Measurements from ENCODE around the gene ARL13B.
"Not testable (repeated sequence)": the region's sequence is repeated elsewhere in the genome, so short reads cannot be mapped to it uniquely, and the experiment has no call there.

ARL13B gene

DNA sequence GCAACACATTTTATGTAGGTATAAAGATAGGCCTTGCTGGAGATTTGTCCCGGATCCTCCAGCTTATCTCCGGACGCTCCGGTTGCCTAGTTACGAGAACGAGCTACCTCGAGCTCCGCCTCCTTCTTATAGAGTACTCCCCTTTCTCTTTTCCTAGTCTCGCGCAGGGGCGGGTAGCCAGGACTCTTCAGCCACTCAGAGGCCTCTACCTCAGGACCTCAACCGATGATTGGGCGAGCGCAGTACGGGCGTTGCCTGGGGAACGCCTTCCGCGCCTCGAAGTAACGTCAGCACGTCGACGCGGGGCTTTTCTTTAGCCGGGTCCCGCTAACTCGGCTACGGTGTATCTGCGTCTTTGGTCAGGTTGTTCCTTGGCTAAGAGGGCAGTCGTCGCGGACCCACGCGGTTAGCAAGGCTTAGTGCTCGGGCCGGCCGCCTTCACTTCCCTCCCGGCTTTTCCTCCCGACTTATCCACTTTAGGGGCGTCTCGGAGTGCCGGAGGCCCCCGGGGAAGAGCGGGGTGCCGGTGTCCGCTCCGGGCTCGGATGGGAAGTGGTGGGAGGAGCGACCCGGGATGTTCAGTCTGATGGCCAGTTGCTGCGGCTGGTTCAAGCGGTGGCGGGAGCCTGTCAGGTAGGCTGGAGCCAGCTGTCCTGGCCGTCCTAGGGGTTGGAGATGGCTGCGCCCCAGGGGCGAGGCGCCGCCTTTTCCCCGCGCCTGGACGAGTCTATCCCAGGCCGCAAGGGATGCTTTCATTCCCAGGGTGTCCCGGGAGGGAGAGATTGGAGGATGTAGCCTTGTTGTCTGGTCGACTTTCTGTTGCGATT lies at the start of gene ARL13B:
Gene ARL13B, plus strand, starts transcription at position 306 of the 827 bp plus-strand sequence. Its CDS starts 269 bp downstream, at position 575.
- peak; percentile 69 to 99 (median 95) for DNase-seq

DNA sequence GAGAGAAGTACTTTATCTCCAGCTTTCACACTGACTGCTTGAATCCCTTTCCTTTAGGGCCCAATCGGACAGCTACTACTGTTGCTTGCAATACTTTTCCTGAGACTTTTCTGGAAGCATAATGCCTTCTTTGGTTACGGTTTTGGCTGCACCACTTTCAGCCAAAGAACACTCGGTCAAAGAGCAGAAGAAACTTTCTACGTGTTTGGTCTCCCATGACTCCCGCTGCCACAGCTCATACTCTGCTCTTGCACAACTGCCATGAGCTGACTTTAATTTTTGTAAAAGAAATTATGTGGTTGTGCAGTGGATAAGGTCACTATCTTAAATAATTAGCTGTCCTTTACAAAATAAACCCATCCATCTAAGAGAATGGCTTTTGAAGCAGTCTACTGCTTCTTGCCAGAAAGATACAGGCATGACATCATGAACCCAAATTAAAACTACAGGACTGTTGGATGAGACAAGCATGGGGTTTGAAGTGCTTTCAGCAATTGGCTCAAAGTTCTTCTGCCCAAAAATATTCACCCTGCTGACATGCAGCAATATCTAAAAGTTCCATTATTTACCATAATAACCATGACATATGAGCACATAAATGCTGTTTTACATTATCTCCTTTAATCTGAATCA lies 48.2 kb upstream of the ARL13B start:
- DNase-seq, result no peak

DNA sequence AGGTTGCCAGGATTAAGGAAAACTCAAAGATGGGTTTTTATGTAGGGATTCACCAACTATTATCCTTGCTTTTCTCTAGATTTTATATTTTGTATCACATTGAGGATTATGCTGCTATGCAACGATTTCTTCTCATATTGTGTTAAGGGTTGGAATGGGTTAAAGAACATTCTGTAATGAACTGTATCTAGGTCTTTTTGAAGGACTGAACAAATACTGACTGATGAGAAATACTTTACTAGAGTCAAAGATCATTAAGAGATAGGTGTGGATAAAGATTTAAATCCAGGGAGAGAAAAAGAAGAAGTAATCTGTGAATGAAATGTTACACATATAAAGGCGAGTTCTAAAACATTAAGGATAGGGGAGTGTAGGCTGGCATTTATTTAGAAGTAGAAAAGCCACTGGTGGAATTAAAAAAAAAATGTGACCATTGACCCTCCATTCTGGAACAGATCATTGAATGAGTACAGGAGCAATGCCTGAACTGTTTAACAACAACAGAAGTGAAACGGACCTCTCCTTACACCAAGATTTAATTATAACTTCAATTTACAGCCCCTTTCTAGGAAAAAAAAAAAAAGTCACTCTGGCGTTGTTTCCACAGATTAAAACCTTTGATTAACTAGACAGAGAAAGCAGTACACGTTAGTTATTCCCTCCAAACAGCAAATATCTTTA lies 45.4 kb upstream of the ARL13B start:
- DNase-seq, result no peak

DNA sequence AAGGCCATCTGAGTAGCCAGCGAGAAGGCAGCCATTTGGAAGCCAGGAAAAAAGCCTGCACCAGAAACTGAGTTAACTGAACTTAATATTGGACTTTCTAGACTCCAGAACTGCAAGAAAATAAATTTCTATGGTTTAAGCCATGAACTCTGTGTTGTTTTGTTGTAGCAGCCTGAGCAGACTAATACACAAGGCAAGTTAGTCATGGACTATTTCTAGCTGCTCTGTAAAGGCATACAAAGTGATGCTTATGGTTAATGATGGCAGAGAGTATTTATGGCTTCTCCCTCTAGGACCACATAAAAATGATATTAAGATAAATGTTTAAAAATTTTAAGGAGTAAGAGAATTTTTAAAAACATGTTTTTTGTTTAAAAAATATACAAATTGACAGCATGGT lies 43.4 kb upstream of the ARL13B start:
- no peak for DNase-seq

DNA sequence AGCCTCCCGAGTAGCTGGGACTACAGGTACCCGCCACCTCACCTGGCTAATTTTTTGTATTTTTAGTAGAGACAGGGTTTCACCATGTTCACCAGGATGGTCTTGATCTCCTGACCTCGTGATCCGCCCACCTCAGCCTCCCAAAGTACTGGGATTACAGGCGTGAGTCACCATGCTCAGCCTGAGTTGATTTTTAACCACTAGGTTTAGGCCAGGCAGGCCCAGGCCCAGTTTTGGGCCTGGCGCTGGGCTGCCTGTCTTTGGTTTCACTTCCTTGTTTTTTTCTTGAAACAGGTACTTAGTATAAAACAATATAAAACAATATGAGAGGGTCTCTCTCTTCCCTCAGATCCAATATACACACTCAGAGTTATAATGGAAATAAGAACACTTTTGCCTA lies 42.5 kb upstream of the ARL13B start:
- not testable (repeated sequence) for DNase-seq

DNA sequence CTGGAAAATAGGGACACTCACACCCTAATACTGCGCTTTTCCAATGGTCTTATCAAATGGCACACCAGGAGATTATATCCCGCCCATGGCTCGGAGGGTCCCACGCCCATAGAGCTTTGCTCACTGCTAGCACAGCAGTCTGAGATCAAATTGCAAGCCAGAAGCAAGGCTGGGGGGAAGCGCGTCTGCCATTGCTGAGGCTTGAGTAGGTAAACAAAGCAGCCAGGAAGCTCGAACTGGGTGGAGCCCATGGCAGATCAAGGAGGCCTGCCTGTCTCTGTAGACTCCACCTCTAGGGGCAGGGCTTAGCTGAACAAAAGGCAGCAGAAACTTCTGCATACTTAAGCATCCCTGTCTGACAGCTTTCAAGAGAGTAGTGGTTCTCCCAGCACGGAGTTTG lies 30.0 kb upstream of the ARL13B start:
- not testable (repeated sequence) for DNase-seq

DNA sequence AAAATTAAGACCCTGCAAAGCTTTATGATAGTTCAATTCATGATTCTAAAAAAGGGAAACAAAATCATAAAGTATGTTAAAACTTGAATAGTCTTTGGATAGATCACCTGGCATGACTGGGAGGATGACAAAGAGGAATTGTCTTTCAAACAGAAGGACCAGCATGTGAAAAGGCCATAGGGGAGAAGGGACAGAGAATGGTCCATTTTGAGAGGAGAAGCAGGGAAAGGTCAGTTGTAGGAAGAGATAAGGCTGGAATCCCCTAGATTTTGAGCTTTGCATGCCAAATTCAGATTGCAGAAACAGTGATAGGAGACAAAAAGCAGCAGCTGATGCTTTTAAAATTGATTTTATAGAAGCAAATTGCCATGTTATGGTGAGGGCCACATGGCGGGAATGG lies 18.9 kb upstream of the ARL13B start:
- DNase-seq, result no peak

DNA sequence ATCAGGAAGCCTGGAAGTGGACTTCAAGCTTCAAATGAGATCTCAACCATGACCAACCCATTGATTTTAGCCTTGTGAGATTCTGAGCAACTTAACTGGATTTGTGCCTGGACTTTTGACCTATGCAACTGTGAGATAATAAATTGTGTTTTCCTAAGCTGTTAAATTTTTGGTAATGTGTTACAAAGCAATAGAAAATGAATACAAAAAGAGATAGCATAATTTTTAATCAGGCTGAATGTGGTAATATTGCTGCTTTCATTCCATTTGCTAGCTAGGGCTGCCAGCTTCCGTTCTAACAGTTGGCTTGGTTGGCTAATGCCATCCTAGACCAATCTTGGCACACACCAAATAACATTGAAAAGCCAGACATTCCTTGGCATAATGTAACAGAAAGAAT lies 18.5 kb upstream of the ARL13B start:
- no peak for DNase-seq

DNA sequence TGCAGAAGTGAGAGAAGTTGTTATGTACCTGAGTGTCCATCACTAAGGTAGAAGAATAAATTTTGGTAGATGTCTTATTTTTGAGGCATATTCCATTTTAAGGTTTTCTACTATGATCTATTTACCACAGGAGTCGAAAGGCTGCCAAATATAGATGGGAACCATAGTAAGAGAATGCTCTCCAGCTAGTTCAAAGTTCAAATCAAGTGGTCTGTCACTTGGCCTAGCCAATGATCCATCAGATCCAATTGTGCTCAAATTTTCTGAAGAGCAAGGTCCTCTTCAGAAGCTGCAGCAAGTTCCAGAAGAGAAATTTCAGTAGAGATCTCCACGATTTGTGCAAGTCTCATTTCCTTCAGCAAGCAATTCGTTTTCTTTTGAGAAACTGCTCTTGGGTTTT lies 17.2 kb upstream of the ARL13B start:
- DNase-seq, result no peak

DNA sequence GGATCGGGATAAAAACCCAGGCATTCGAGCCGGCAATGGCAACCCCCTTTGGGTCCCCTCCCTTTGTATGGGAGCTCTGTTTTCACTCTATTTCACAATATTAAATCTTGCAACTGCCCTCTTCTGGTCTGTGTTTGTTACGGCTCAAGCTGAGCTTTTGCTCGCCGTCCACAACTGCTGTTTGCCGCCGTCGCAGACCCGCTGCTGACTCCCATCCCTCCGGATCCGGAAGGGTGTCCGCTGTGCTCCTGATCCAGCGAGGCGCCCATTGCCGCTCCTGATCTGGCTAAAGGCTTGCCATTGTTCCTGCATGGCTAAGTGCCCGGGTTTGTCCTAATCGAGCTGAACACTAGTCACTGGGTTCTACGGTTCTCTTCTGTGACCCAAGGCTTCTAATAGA lies 14.8 kb upstream of the ARL13B start:
- not testable (repeated sequence) for DNase-seq

DNA sequence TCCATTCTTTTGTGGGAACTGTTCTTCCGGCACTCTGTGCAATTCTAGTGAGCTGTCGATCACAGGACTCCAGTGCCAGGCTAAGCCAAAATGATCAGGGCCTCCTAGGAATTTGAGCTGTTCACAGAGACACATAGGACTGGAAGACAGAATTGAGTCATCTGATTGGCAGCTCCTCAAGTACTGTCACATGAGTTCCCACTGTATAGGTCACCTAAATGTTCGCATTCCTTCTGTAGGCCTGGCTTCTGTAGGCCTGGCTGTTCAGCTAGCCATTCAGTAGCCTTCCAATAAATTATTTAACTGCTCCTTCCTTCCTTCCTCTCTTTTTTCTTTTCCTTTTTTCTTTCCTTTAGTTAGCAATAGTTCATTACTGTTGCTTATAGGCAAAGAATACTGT lies 10.5 kb upstream of the ARL13B start:
- DNase-seq, result peak in 1 of 56 donors; percentile 1

DNA sequence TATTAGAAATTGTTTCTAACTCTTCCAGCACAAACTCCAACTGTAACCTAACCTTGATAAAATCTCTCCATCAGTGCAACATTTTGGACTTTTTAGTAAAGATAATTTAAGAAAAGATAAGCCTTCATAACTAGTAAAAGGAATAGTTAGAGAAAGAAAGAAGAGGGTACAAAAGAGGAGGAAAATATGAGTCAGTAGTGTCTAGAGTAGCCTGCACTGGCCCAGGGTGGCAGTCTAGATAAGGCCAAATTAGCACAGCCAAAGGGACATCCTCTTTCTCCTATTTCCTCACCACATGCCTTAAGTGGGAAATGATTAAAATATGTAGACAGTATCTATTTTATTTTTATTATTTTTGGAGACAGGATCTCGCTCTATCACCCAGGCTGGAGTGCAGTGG lies 10.0 kb upstream of the ARL13B start:
- DNase-seq, result no peak

DNA sequence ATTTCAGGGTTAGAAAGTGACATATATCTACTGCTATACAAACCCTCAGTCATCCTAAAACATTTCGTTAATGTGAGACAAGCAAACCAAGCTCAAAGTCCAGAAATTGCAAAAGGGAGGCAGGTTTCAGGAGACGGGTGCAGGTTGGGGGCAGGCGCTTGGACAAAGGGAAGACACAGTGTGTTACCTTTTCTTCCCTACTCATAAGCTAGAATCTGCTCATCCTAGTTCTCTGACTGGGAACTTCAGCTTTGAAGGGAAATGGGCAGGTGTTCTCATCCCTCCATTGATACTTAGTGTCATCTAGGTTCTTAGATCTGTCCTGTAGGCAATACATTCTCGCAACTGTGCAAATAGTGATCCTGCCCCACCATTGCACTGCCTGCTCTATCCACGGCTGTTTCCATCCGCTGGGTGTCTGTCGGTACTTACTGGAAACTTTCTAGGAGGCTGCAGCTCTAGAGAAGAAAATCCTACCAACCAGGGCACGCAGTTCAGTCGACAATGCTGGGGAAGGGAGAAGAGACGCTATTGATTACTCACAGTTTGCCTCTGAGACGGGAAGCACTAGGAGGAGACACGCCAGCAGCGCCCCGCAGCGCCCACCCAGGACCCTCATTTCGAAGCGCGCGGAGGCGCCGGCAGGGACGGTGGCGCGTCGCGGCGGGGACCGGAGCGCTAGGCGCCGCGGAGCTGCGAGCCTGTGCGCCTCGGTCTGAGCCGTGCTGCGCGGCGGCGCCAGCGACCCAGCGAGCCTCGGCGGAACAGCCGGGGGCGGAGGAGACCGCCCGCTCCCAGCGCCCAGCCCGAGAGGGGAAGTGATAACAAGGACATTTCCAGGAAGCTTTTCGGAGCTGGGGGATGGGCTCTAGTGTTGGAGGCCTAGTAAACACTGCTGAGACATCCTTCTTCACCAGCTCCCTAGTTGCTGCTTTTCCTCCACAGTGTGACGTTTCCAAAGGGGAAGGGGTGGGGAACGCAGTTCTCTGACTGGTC lies 6.5 kb upstream of the ARL13B start, which contains the start of gene PROS1:
Gene PROS1, minus strand, starts transcription at position 766 of the 996 bp plus-strand sequence. Its CDS starts 147 bp downstream, at position 619.
- peak in 55 of 56 donors; percentile 8 to 86 (median 55) for DNase-seq

DNA sequence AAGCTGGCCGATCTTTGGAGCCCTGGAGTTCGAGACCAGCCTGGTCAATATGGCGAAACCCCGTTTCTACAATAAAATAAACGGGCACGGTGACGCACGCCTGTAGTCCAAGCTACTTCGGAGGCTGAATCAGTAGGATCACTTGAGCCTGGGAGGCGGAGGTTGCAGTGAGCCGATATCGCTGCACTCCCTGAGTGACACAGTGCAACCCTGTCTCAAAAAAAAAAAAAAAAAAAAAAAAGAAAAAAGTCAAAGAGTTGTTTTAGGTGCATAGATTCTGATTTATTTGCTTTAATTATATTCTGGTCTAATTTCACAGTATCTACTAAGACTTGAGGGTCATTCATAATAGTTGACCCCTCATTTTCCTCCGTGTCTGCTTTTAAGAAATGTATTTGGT lies 1.7 kb downstream of the ARL13B start:
- no peak for DNase-seq

DNA sequence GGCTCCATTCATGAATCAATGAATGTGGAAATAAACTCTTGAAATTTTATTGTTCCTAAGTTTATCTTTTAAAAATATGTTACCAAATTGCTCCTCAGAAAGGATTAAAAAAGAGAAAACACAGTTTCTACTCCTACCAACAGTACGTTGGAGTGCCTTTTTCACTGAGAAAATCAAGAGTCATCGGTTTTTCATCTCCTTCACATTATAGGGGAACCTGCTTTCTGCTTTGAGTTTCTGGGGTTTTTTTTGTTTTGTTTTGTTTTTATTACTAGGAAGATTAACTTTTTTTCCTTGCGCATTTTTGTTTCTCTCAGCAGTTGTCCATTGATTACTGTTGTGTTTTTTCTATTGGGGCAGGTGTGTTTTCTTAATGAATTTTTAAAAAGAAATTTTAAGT lies 3.5 kb downstream of the ARL13B start:
- no peak for DNase-seq

DNA sequence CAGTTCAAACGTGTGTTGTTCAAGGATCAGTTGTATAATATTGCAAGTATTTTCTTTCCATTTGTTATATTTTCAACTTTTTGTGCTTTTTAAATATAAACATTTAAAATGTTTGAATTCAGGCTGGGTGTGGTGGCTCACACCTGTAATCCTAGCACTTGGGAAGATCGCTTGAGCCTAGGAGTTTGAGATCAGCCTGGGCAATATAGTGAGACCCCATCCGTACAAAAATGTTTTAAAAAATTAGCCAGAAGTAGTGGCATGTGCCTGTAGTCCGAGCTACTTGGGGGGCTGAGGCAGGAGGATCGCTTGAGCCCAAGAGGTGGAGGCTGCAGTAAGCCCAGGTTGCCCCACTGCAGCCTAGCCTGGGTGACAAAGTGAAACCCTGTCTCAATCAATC lies 4.7 kb downstream of the ARL13B start:
- DNase-seq, result no peak

DNA sequence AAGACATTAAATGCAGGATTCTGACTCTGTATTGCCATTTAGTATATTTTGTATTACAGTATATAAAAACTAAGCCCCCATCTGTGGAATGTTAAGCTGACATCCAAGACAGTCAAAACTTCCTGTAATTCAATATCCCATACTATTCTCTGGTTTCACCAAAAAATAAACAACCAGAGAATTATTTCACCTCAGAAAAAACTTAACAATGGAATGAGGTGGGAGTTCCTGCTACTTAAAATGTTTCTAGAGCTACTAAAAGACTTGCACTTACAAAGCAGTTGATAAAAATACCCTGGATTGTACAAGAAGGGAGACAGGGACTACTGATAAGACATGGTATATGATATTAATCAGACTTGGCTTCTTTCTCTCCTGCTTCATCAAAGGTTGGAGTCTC lies 8.3 kb downstream of the ARL13B start:
- DNase-seq, result no peak

DNA sequence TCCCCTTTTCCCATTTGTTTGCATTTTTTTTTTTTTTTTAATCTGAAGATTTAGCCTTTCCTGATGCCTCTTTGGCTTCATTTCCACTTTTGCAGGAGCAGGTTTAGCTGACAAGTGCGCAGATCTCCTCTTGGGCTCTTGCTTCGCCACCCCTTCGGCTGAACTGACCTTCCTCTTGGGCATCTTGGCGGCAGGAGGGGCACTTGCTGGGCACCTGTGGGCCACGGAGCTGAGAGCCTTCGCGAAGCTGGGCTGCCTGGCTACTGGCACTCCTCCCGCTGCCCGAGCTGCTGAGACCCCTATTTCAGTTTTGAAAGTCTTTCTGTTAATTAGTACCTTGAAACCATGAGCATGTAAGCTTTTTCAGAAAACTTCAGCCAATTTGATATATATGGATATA lies 8.8 kb downstream of the ARL13B start:
- no peak for DNase-seq

DNA sequence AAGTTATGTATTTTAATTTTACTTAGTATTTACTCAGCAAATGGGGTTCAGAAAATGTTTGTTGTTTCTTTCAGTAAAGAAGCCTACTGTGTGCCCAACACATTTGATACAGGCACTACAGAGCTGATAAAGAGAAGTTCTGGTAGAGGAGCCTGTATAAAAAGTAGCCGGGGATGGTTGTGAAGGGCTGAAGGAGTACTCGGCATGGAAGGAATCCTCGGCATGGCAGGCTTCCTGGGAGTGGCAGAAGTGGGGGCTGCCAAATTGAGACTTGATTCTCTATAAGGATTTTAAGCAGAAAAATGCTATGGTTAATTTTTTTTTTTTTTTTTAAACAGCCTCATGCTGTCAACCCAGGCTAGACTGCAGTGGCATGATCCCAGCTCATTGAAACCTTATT lies 9.3 kb downstream of the ARL13B start:
- DNase-seq, result no peak

DNA sequence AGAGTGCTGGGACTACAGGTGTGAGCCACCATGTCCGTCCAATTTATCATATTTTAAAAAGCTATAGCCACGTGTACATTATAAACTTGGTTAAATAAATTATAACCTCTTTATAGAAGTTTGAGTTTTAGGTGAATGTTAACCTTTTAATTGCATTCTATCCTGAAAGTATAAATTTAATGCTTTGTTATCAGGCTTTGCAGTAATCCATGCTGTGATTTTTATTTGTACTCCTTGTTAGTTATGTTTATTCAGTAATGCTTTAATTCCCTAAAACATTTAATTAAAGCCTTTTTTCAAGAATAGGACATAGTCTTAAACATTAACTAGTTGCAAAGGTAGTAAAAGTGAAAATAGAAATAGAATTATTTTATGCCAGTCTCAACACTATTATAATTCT lies 11.7 kb downstream of the ARL13B start:
- DNase-seq, result no peak

DNA sequence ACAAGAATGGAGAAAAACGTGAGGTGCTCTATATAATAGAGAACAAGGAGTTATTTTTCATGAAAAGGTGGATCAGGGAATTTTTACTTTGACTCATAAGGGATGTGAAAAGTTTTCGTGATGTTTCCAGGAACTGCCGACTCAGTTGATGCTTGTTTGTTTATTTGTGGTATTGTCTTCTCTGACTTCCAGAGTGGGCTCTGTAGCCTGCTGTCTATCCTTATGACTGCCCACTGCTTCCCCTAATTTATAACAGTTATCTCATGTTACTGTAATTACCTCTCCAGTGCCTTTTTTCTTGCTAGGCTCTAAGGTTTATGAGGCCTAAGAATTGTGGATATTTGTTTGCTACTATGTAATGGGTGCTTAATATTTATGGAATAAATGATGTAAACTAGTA lies 12.3 kb downstream of the ARL13B start:
- no peak for DNase-seq
